GM13976 (cell line): Measurements from ENCODE around the gene GFRA4.

Experiments used
- DNase-seq: peaks from one replicate; pipeline ENCODE4 v3.0.0; 2012; ENCODE audit warnings: low spot score
- CTCF ChIP-seq: IDR thresholded peaks from 2 replicates; pipeline ENCODE4 v1.5.1; 2012; ENCODE audit warnings: borderline replicate concordance, mild to moderate bottlenecking; ENCODE audit not compliant: insufficient read depth; ENCODE audit errors: extremely low read depth, missing control alignments, control extremely low read depth
- in situ Hi-C: fragments of 300-500 bp; cut with MboI; formaldehyde crosslinking; loops from one replicate; pipeline ENCODE4 v1.12.0; 2022; ENCODE audit warnings: low sequenced_read_pairs, mixed read lengths, inconsistent platforms; ENCODE audit not compliant: unreplicated experiment

The GFRA4 gene

GRCh38 chr20:3689978-3690377 lies 26.8 kb upstream of the GFRA4 start:
- TF ChIP-seq CTCF, result no peak
- in situ Hi-C loops, result no loop called here
- no peak for DNase-seq

- in situ Hi-C loops, result no loop called here
- peak; percentile 51 for DNase-seq
- no peak for TF ChIP-seq CTCF
These were observed 24.5 kb upstream of the GFRA4 start for GRCh38 chr20:3687655-3688054.

DNA sequence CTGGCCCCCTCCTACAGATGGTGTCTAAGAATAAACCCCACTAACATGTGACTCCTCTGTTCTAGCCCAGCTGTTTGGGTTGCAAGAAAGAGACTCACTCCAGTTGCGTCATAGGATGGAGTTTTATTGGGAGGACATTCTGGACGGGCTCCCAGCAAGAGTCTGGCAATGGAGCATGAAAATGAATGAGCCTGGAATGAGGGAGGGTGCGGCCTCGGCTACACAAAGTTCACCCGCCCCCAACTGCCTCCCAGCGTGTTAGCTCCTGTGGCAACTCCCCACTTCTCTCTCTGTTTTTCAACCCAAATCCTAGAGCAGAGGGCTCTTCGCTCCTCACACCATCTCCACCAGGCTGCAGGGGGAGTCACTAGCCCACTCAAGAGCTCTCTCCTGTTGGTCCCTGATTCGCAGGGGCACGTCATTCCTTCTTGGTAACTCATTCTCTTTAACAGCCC lies 23.7 kb upstream of the GFRA4 start:
- in situ Hi-C loops, result no loop called here
- DNase-seq, result no peak
- TF ChIP-seq CTCF, result no peak

- no peak for DNase-seq
- TF ChIP-seq CTCF, result no peak
- in situ Hi-C loops, result no loop called here
These were observed 23.2 kb upstream of the GFRA4 start for GRCh38 chr20:3686421-3686820.

GRCh38 chr20:3685341-3685740 lies 22.1 kb upstream of the GFRA4 start:
- no peak for TF ChIP-seq CTCF
- in situ Hi-C loops, result no loop called here
- DNase-seq, result no peak

- TF ChIP-seq CTCF, result no peak
These were observed 19.0 kb upstream of the GFRA4 start, which contains the start of gene ADAM33 for GRCh38 chr20:3681931-3682781. TSS of gene ADAM33 (minus strand) at chr20:3682010. CDS start at chr20:3682004, 6 bp downstream.

DNA sequence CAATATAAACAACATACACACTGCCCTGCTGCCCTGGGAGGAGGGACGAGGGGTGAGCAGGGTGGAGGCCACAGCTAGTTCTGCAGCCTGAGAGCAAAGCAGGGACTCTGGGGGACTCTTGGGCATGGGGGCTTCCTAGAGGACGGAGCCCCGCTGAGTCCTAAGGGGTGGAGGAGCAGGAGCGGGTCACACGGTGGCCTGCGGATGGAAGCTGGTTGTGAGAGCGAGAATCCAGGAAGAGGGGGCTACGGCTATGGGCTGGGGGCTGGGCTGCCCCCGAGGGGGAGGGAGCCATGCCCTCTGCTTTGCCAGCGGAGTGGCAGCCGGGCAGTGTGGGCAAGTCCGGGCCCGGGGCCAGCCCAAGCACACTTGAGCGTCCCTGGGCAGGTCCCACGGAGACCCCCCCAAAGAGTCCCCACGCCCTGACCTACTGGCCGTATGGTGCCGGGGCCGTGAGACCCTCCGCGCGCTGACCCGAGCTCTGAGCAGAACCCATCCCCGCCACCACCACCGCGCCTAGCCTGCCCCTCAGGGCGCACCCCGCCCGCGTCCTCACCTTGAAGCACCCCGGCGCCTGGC lies 18.2 kb upstream of the GFRA4 start:
- DNase-seq, result no peak
- in situ Hi-C loops, result no loop called here
- TF ChIP-seq CTCF, result no peak

More at GRCh38 chr20:3681931-3682781, 19.0 kb upstream of the GFRA4 start, which contains the start of gene ADAM33:
- in situ Hi-C loops, result no loop called here
- no peak for DNase-seq
